Activated CD8-positive, alpha-beta memory T cell treated with anti-CD3 and anti-CD28 coated beads for 24 hours (primary cell): ENCODE results near the gene FAM83D.
"Not testable (repeated sequence)": the region's sequence is repeated elsewhere in the genome, so short reads cannot be mapped to it uniquely, and the experiment has no call there.

ENCODE experiments used
- DNase-seq: peaks from one replicate; pipeline ENCODE4 v3.0.0-alpha.2; 2020

Gene FAM83D

DNA sequence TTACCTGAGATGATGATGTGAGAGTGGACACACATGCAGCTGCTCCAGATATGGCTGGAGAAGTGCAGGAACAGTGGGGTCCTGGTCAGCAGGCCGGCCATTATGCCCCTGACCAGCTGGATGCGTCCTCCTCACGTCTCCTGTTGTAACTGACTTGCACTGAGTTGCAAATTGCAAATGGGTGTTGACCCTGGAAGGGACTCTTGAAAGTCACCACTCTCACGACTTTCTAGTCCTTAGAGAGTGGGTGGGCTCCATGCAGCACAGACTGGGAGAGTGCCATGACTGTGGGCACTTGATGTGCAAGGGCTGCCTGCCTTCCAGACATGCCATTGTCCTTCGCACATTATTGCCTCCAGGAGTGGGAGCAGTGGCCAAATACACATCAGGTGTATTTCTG, 10.8 kb downstream of the FAM83D start:
- no peak for DNase-seq

DNA sequence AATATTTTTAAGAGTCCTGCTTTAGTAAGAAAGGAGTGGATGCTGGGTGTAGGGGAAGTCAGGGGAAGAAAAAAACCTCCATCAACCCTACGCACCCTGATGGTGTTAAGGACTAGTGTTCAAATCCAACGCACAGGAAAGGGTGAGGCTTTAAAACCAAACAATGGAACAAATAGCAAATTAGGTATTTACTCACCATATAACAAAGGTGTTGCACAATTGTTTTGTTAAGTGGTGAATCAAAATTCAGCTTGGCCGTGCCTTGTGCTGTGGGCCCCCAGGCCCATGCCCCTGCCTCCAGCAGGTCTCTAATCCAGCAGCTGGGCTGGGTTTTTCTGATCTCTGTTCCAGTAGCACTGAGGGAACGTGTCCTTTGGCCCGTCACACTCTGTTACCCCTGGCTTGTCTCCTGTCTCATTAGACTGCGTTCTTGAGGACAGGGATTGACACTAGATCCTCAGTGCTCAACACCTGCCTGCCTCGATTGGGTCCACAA, 11.8 kb downstream of the FAM83D start:
- no peak for DNase-seq

DNA sequence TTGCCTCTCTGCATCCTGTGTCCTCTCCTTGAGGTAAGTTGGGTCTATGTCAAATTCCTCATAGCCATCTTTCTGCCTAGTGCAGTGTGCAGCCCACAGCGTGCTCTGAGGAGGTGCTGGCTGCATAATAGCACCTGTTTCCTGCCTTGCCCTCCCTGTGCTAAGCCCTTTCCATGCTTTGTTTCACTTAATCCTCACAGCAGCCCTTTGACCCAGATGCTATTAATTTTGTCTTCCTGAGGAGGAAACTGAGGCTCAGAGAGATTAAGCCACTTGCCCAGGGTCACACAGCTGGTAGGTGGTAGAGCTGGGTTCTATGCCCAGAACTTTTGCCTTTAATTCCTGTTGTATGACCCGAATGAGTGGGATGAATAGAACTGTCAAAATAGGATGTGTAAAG, 13.5 kb downstream of the FAM83D start:
- no peak for DNase-seq

DNA sequence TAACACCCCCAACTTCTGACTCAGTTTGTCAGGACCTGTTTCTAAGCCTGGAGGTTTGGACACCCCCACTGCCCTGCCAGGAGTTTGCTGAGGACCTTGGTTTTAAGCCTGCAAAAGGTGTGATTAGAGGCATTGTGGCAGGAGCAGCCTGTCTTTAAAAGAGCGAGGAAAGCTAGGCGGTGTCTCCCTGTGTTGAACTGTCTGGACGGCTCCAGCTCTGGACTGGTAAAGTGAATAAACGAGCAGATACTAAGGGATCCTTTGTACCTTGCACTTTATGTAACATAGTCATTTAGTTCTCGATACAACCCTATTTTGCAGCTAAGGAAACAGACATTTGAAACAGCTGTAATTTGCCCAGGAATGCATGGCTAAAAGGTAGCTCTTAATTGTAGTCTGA, 14.4 kb downstream of the FAM83D start:
- DNase-seq, result no peak

GRCh38 chr20:38941726-38942389, 15.6 kb downstream of the FAM83D start:
- no peak for DNase-seq

DNA sequence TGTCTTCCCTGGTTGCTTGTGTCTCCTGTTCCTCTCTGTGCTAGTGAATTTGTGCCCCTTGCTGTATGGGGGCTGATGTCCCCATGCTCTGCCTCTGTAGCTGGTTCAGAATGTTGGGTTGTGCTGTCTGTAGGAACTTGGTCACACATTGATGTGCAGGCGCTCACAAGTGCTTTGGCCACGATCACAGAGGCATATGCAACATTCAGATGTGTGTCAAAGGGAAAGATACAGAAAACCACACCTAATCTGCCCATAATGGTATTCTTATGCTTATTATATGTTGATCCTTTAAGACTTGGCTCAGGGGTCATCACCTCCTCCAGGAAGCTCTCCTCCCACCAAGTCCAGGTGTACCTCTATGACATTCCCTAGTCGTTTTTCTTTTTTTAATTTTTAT, 18.8 kb downstream of the FAM83D start:
- DNase-seq, result no peak

- DNase-seq, result no peak
These were observed 20.6 kb downstream of the FAM83D start for GRCh38 chr20:38946836-38947235.

GRCh38 chr20:38947931-38948362, 21.7 kb downstream of the FAM83D start:
- no peak for DNase-seq

- no peak for DNase-seq
These were observed 24.0 kb downstream of the FAM83D start for GRCh38 chr20:38950254-38950653.

DNA sequence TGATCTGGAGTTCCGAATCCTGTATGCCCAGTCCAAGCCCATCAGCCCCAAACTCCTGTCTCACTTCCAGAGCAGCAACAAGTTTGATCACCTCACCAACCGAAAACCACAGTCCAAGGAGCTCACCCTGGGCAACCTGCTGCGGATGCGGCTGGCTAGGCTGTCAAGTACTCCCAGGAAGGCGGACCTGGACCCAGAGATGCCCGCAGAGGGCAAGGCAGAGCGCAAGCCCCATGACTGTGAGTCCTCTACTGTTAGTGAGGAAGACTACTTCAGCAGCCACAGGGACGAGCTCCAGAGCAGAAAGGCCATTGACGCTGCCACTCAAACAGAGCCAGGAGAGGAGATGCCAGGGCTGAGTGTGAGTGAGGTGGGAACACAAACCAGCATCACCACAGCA, 25.4 kb downstream of the FAM83D start:
- no peak for DNase-seq

DNA sequence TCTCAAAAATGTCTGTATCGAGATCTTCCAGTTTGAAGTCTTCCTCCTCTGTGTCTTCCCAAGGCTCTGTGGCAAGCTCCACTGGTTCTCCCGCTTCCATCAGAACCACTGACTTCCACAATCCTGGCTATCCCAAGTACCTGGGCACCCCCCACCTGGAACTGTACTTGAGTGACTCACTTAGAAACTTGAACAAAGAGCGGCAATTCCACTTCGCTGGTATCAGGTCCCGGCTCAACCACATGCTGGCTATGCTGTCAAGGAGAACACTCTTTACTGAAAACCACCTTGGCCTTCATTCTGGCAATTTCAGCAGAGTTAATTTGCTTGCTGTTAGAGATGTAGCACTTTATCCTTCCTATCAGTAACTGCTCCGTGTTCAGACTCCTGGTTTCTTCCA, 25.9 kb downstream of the FAM83D start:
- DNase-seq, result no peak

- no peak for DNase-seq
These were observed 27.6 kb downstream of the FAM83D start for GRCh38 chr20:38953630-38954340.

GRCh38 chr20:38957235-38957876, 31.1 kb downstream of the FAM83D start:
- no peak for DNase-seq

- DNase-seq, result no peak
These were observed 31.8 kb downstream of the FAM83D start for GRCh38 chr20:38957915-38958485.

DNA sequence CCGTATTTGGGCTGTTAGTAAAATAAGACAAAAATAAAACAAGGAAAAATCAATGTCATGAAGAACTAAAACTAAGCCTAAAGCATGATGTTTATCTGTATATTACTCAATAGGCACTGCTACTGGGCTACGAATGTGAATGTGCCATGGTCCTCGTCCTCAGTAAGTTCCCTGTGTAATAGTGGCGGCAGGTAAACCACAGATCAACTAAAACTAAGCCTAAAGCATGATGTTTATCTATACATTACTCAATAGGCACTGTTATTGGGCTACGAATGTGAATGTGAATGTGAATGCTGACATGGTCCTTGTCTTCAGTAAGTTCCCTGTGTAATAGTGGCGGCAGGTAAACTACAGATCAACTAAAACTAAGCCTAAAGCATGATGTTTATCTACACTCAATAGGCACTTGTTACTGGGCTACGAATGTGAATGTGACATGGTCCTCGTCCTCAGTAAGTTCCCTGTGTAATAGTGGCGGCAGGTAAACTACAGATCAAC, 34.0 kb downstream of the FAM83D start:
- DNase-seq, result not testable (repeated sequence)

DNA sequence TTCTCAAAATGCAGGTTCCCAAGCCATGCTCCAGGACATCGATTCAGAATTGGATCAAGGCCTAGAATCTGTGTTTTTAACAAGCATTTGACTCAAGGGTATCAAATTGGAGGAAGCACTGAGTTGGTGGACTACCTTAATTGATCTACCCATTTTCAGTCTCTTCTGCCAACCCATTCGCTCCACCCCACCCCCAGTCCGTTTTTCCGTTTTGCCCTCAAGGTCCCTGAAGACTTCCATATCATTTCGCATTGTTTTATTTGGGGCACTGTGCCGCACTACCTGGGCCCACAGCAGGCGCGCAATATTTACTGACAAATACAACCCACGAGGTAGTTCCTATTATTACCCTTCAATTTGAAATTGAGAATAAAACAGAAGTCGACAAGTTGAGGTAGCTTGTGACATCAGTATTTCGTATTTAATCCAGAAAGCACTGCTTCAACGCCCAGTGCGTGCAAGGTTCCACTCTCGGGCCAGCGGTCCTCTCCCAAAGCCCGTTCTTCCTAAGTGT, 35.4 kb downstream of the FAM83D start:
- no peak for DNase-seq

GRCh38 chr20:38962044-38962927, 36.1 kb downstream of the FAM83D start, which contains the start of gene DHX35:
TSS of gene DHX35 (plus strand) at chr20:38962344. CDS start at chr20:38962368, 24 bp downstream.
- DNase-seq, result peak; percentile 99

GRCh38 chr20:38962928-38963401, 36.7 kb downstream of the FAM83D start:
- DNase-seq, result no peak

DNA sequence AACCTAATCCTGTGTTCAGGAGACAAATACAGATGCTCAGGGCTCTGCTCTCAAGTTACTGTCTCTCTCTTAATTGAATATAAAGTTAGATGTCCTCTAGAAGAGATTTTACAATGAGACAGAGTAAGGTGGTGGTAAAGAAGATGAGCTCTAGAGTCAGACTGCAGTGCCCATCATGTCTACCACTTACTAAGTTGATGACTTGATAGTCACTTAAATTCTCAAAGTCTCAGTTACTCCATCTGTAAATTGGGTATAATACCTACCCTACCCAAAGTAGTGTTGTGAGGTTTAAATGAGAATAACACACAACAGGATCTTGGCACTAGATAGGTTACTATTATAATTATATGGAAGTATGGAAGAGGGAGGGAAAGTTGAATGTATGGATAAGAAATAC, 37.5 kb downstream of the FAM83D start:
- DNase-seq, result no peak

DNA sequence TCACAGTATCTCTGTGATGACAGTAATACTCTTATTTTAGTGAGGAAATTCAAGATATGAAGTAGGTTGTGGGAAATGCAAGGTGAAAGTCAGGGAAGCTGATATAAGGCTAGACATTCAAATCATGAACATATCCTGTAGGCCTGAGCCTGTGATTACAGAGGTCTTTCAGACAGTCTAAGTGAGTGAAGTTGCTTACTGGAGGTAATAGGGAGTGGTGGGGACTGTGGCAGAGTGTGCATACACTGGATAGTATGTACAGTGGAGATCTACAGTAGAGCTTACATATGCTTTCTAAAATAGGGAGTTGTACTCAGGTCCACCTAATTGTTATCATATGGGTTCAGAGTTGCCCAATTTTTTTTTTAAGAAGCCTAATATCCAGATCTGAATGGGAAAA, 39.0 kb downstream of the FAM83D start:
- DNase-seq, result no peak

DNA sequence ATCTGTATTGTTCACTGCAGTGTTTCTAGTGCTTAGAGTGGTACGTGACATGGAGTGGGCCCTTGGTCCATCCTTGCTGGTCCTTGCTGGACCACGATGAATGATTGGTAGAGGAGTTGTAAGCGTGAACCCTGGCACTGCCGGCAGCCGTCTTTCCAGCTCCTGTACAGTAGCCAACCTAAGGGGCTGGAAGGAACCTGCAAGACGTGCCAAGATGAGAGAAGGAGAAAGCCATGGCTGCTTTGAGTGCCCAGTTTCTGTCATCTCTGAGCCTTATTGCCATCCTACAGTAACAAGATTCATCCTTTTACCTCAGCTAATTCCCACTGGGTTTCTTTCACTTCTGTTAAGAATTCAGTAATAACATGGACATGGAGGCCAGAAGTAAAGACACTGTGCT, 41.9 kb downstream of the FAM83D start:
- no peak for DNase-seq

DNA sequence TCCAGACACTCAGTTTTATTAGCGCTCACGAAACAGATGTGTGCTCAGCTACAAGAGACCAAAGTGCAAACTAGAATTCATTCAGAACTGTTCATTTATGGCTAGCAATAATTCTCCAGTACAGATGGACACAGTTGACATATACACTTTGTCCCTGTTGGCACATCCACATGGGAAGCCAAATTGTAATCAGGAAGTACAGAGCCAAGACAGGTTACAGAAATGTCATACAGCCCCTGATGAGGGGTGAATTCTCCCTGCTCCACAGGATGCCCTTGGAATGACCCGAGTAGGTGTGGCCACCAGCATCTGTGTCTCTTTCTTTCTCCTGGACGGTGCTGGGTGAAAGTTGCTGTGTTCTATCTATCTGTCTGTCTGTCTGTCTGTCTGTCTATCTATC, 43.5 kb downstream of the FAM83D start:
- DNase-seq, result no peak
